ENCODE data around the gene ASB18.

- TF ChIP-seq CTCF (IDR thresholded peaks at IDR 0.05 in 8 of 11, conservative IDR thresholded peaks at IDR 0.05 in 3 of 11) (no peak), POLR2A (IDR thresholded peaks at IDR 0.05) (no peak), POLR2AphosphoS5 (IDR thresholded peaks at IDR 0.05) (no peak)
Observed at GRCh38 chr2:236155406-236155805, 108.8 kb downstream of the ASB18 start.
